Gastrocnemius medialis (tissue), 4 donors: ENCODE data around the gene PDE4D. TPM values are rescaled to one million over a fixed set of nuclear protein-coding genes. Genes with fewer than 3 reads are reported as not detected.

ENCODE experiments used
- ATAC-seq, 2 donors: fragments of 150-250 bp; one replicate each; pipeline ENCODE4 v1.9.1; 2016
- DNase-seq, 2 donors: peaks; one replicate each; pipeline ENCODE4 v3.0.0-alpha.2; 2019
- H3K27ac ChIP-seq, 4 donors: fragments of 200-600 bp; sonication (generic); 1 replicate in 1 of 4; 2 replicates in 3 of 4; pipeline ENCODE4 v1.5.1; 2016 to 2018; ENCODE audit warnings: mild to moderate bottlenecking in 2 of 4, moderate library complexity in 1 of 4
- H3K27me3 ChIP-seq, 3 donors: fragments of 200-600 bp; sonication (generic) in 2 of 3; 1 replicate in 1 of 3; 2 replicates in 2 of 3; pipeline versions ENCODE4 v1.5.1 to v1.6.0; 2016 to 2019; ENCODE audit warnings: mild to moderate bottlenecking in 1 of 3, moderate library complexity in 1 of 3
- H3K36me3 ChIP-seq, 2 donors: fragments of 200-600 bp; sonication (generic) in 1 of 2; one replicate each; pipeline ENCODE4 v1.5.1; 2017 to 2018
- H3K4me1 ChIP-seq, 2 donors: fragments of 200-600 bp; sonication (generic) in 1 of 2; one replicate each; pipeline ENCODE4 v1.5.1; 2016 to 2017; ENCODE audit warnings: mild to moderate bottlenecking in 2 of 2
- H3K4me3 ChIP-seq, 4 donors: fragments of 200-600 bp; sonication (generic) in 3 of 4; 1 replicate in 1 of 4; 2 replicates in 3 of 4; pipeline ENCODE4 v1.5.1; 2016 to 2019; ENCODE audit warnings: mild to moderate bottlenecking in 2 of 4
- H3K9me3 ChIP-seq, 3 donors: fragments of 200-600 bp; sonication (generic) in 2 of 3; 1 replicate in 1 of 3; 2 replicates in 2 of 3; pipeline ENCODE4 v1.5.1; 2016 to 2019
- CTCF ChIP-seq, 5 experiments: fragments of 450-650 bp in 3 of 5; fragments of 200-600 bp in 2 of 5; sonication (generic) in 2 of 5; IDR thresholded peaks in 4 of 5; conservative IDR thresholded peaks in 1 of 5; 1 replicate in 4 of 5; 2 replicates in 1 of 5; pipeline ENCODE4 v1.5.1; 2016 to 2019; ENCODE audit warnings: antibody characterized with exemption in 5 of 5, mild to moderate bottlenecking in 3 of 5, moderate library complexity in 3 of 5
- POLR2A ChIP-seq, 2 donors: fragments of 450-650 bp; IDR thresholded peaks; one replicate each; pipeline ENCODE4 v1.6.1; 2017; ENCODE audit warnings: antibody characterized with exemption in 2 of 2, mild to moderate bottlenecking in 2 of 2, moderate library complexity in 2 of 2
- in situ Hi-C, 4 donors: fragments of 200-750 bp; cut with MboI; loops; one replicate each; pipeline versions ENCODE4 v1.15.0 to v1.8.0; 2017; ENCODE audit warnings: low sequenced_read_pairs in 4 of 4
- intact Hi-C: fragments of 100-400 bp; cut with DNase I; formaldehyde crosslinking; loops from one replicate; pipeline ENCODE4 v1.15.1; 2023; ENCODE audit warnings: low total_unique reads
- total RNA-seq, 4 donors: library from RNA; depleted of rRNA; stranded (reverse); fragments of >200 nt; gene quantifications; one replicate each; pipeline versions ENCODE4 v1.1.0 to v1.2.3, GENCODE V29; 2016

Gene PDE4D
- total RNA-seq, 4 donors from 2014 or later = 133 to 223 (median 185) TPM

GRCh38 chr5:59158637-59159391, 734.7 kb downstream of the PDE4D start:
- Histone ChIP-seq H3K27ac (peak overlapping the region; percentile 12 to 62 (median 48)), H3K4me3 (no peak overlapping the region), H3K27me3 (no peaks in the 10 kb centered on the region), H3K9me3 (no peaks in the 10 kb centered on the region), H3K4me1 (peaks cover 29 to 40% of the 10 kb centered on the region in 2 donors), H3K36me3 (no peaks in the 10 kb centered on the region)
- DNase-seq (no peak), ATAC-seq (peak in 1 of 2 donors; percentile 25)
- TF ChIP-seq POLR2A (IDR thresholded peaks at IDR 0.05) (no peak), CTCF (IDR thresholded peaks at IDR 0.05 in 4 of 5, conservative IDR thresholded peaks at IDR 0.05 in 1 of 5) (no peak)
- intact Hi-C loops = no loop called here
- in situ Hi-C loops = no loop called here

DNA sequence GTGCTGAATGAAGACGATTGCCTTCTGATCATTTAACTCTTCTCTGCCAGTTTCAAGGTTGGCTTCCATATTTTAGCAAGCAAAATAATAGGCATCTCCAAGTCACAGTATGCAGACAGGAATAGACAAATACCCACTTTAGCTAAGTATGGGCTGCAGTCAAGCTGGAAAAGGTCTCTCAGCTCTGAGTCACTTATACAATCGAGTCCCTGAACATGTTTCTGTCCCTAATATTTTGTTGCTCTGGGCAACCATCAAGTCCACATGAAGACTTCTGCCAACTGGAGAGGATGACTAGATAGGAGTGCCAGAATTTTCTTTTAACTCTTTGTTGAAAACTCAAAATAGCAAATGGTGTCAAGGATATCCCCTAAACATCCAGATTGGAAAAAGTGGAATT, 735.4 kb downstream of the PDE4D start:
- in situ Hi-C loops (no loop called here), intact Hi-C loops (no loop called here)
- DNase-seq (no peak), ATAC-seq (peak in 1 of 2 donors; percentile 19)
- H3K4me3 ChIP-seq = no peak overlapping the region
- peak overlapping the region; percentile 12 to 62 (median 48) for H3K27ac ChIP-seq
- TF ChIP-seq POLR2A (IDR thresholded peaks at IDR 0.05) = no peak
- TF ChIP-seq CTCF (IDR thresholded peaks at IDR 0.05 in 4 of 5, conservative IDR thresholded peaks at IDR 0.05 in 1 of 5) = no peak
- no peaks in the 10 kb centered on the region for H3K36me3 ChIP-seq
- no peaks in the 10 kb centered on the region for H3K9me3 ChIP-seq
- H3K4me1 ChIP-seq = peaks cover 29 to 46% of the 10 kb centered on the region in 2 donors
- no peaks in the 10 kb centered on the region for H3K27me3 ChIP-seq

- H3K9me3 ChIP-seq = no peaks in the 10 kb centered on the region
- TF ChIP-seq CTCF (IDR thresholded peaks at IDR 0.05 in 4 of 5, conservative IDR thresholded peaks at IDR 0.05 in 1 of 5) (no peak), POLR2A (IDR thresholded peaks at IDR 0.05) (no peak)
- peak overlapping the region; percentile 12 to 62 (median 48) for H3K27ac ChIP-seq
- no peak for ATAC-seq
- H3K4me3 ChIP-seq = no peak overlapping the region
- in situ Hi-C loops = no loop called here
- no peaks in the 10 kb centered on the region for H3K36me3 ChIP-seq
- DNase-seq = no peak
- no peaks in the 10 kb centered on the region for H3K27me3 ChIP-seq
- intact Hi-C loops = no loop called here
- H3K4me1 ChIP-seq = peaks cover 35 to 56% of the 10 kb centered on the region in 2 donors
Observed at GRCh38 chr5:59157068-59157467, 736.5 kb downstream of the PDE4D start.

DNA sequence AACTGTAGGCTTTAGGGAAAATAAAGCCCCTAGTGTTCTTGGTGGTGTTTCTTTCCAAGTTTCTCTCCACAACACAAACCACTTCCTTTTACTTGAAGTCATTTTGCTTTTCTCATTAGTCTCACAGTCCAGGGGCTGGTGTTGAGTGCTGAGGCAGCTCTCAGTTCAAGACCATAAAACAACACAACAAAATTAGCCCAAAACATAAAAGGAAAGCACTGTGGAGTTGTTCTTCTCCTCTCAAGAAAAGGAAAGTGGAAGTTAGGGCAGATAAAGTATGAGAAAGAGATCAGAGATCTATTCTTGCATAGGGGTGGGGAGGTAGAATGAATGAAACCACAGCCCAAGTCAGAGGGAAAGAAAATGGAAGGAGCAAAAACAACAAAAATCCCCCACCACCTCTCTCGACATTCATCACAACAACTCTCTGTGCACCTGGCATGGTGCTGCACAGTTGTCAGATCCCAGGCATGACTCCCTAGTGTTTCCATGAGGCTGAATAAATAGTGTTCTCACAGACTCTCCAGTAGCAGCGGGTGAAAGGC, 740.8 kb downstream of the PDE4D start:
- Histone ChIP-seq H3K36me3 (no peaks in the 10 kb centered on the region), H3K4me3 (no peak overlapping the region), H3K27ac (peak overlapping the region; percentile 72 to 84 (median 81)), H3K4me1 (peaks cover 29 to 58% of the 10 kb centered on the region in 2 donors), H3K27me3 (no peaks in the 10 kb centered on the region), H3K9me3 (no peaks in the 10 kb centered on the region)
- in situ Hi-C loops = no loop called here
- ATAC-seq = no peak
- intact Hi-C loops = no loop called here
- no peak for DNase-seq
- TF ChIP-seq CTCF (IDR thresholded peaks at IDR 0.05 in 4 of 5, conservative IDR thresholded peaks at IDR 0.05 in 1 of 5) = no peak
- TF ChIP-seq POLR2A (IDR thresholded peaks at IDR 0.05) = no peak
